Thymus (tissue), 11 donors: ENCODE data around the gene EPHA8. TPM values are rescaled to one million over a fixed set of nuclear protein-coding genes. Genes with fewer than 3 reads are reported as not detected.

ENCODE experiments used
- DNase-seq, 9 donors: peaks; one replicate each; pipeline ENCODE4 v3.0.0-alpha.2; 2013; ENCODE audit warnings: low spot score in 9 of 9, low read depth in 6 of 9, missing footprints in 1 of 9
- H3K27ac ChIP-seq, 2 donors: one replicate each; pipeline ENCODE4 v1.5.1; 2013; ENCODE audit warnings: control low read depth in 1 of 2, low read depth in 1 of 2, low read length in 1 of 2, mild to moderate bottlenecking in 1 of 2, moderate library complexity in 1 of 2
- H3K27me3 ChIP-seq, 2 donors: one replicate each; pipeline ENCODE4 v1.5.1; 2013; ENCODE audit warnings: low read length in 1 of 2; ENCODE audit not compliant: control insufficient read depth in 2 of 2, insufficient read depth in 1 of 2
- H3K36me3 ChIP-seq, 2 donors: one replicate each; pipeline ENCODE4 v1.5.1; 2013; ENCODE audit warnings: low read length in 1 of 2, mild to moderate bottlenecking in 1 of 2, moderate library complexity in 1 of 2; ENCODE audit not compliant: control insufficient read depth in 2 of 2, insufficient read depth in 2 of 2
- H3K4me1 ChIP-seq, 2 donors: one replicate each; pipeline ENCODE4 v1.5.1; 2013; ENCODE audit warnings: low read length in 2 of 2; ENCODE audit not compliant: control insufficient read depth in 2 of 2, insufficient read depth in 2 of 2
- H3K4me3 ChIP-seq, 2 donors: one replicate each; pipeline ENCODE4 v1.5.1; 2013; ENCODE audit warnings: low read length in 2 of 2, control low read depth in 1 of 2, mild to moderate bottlenecking in 1 of 2
- H3K9me3 ChIP-seq, 2 donors: one replicate each; pipeline ENCODE4 v1.5.1; 2013; ENCODE audit warnings: low read length in 1 of 2, mild to moderate bottlenecking in 1 of 2; ENCODE audit not compliant: control insufficient read depth in 2 of 2, insufficient read depth in 1 of 2
- WGBS: extraction: QIAGEN DNeasy Blood & Tissue Kit; methylation state at CpG from one replicate; pipeline ENCODE4 v1.1.7; 2013; 5-methylcytosine and 5-hydroxymethylcytosine counted together
- polyA plus RNA-seq: library from polyadenylated mRNA; stranded (reverse); fragments of 200-250 nt; gene quantifications from one replicate; pipeline ENCODE4 v1.2.3, GENCODE V29; 2013
- total RNA-seq: library from RNA; stranded (reverse); fragments of 120-200 nt; gene quantifications from one replicate; pipeline ENCODE4 v1.2.4, GENCODE V29; 2013
- donor health status: healthy.

EPHA8 gene
- total and polyA plus RNA-seq, 2 donors: 0.05 TPM; not detected in 1

- no peaks in the 10 kb centered on the region for H3K9me3 ChIP-seq
- WGBS: 63% methylated on average over 12 of the region's 12 CpGs
- no peak overlapping the region for H3K27ac ChIP-seq
- no peak overlapping the region for H3K4me3 ChIP-seq
- DNase-seq: no peak
- peaks cover 0 to 9% of the 10 kb centered on the region in 2 donors for H3K27me3 ChIP-seq
- no peaks in the 10 kb centered on the region for H3K4me1 ChIP-seq
- no peaks in the 10 kb centered on the region for H3K36me3 ChIP-seq
Observed at GRCh38 chr1:22612671-22613571, 49.6 kb downstream of the EPHA8 start.

- H3K9me3 ChIP-seq: no peaks in the 10 kb centered on the region
- no peak overlapping the region for H3K4me3 ChIP-seq
- DNase-seq: no peak
- H3K27me3 ChIP-seq: peaks cover 0 to 15% of the 10 kb centered on the region in 2 donors
- no peaks in the 10 kb centered on the region for H3K4me1 ChIP-seq
- WGBS: 81% methylated on average over 5 of the region's 5 CpGs
- no peak overlapping the region for H3K27ac ChIP-seq
- no peaks in the 10 kb centered on the region for H3K36me3 ChIP-seq
Observed at GRCh38 chr1:22613572-22613918, 50.3 kb downstream of the EPHA8 start.

DNA sequence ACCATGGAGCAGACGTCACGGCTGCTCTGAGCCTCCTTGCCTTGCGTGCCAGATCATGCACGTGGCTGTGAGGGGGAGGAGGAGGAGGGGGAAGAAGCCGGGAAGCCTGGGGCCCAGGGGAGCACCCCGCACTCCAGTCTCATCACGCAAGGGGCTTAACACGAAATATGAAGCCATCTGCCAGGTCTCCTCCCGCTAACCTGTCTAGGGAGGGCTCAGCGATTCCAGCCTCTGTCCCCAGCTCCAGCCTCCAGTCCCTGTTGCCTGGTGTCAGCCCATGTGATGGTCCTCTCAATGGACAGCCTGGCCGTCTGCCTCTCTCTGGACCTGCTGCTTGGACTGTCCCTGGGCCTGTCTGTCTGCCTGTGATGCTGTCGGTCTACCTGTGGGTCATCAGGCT, 50.7 kb downstream of the EPHA8 start:
- H3K27me3 ChIP-seq: peaks cover 0 to 15% of the 10 kb centered on the region in 2 donors
- H3K4me1 ChIP-seq: no peaks in the 10 kb centered on the region
- no peaks in the 10 kb centered on the region for H3K36me3 ChIP-seq
- no peak overlapping the region for H3K27ac ChIP-seq
- DNase-seq: no peak
- no peaks in the 10 kb centered on the region for H3K9me3 ChIP-seq
- 66% methylated on average over 12 of the region's 12 CpGs for WGBS
- H3K4me3 ChIP-seq: no peak overlapping the region

DNA sequence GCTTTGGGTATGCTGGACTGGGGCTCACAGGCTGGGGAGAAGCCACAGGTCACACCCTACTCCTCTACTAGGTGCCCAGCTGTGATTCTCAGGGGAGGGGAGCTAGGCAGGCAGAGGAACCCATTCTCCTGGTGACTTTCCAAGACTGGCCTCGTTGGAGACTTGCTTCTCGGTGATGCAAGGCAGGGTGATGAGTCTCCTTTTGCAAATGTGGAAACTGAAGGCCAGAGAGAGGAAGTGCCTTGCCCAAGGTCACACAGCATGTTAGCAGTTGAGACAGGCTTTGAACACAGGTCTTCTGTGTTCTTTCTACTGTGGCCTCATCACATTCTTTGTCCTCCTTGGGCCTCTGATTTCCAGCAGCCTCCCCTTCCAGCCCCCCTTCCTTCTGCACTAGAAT, 52.6 kb downstream of the EPHA8 start:
- H3K27me3 ChIP-seq: peaks cover 0 to 12% of the 10 kb centered on the region in 2 donors
- 75% methylated on average over 2 of the region's 2 CpGs for WGBS
- no peak overlapping the region for H3K4me3 ChIP-seq

GRCh38 chr1:22616571-22616970, 53.3 kb downstream of the EPHA8 start:
- no peak for DNase-seq
- H3K9me3 ChIP-seq: no peaks in the 10 kb centered on the region

More for the DNA sequence above, 52.6 kb downstream of the EPHA8 start:
- no peaks in the 10 kb centered on the region for H3K36me3 ChIP-seq
- H3K9me3 ChIP-seq: no peaks in the 10 kb centered on the region
- H3K27ac ChIP-seq: no peak overlapping the region
- no peak for DNase-seq
- no peaks in the 10 kb centered on the region for H3K4me1 ChIP-seq

GRCh38 chr1:22618056-22618455, 54.8 kb downstream of the EPHA8 start:
- Histone ChIP-seq H3K36me3 (no peaks in the 10 kb centered on the region), H3K9me3 (no peaks in the 10 kb centered on the region), H3K4me1 (no peaks in the 10 kb centered on the region), H3K4me3 (no peak overlapping the region), H3K27ac (no peak overlapping the region), H3K27me3 (peaks cover 0 to 12% of the 10 kb centered on the region in 2 donors)
- no peak for DNase-seq
- WGBS: 47% methylated on average over 16 of the region's 16 CpGs

More at GRCh38 chr1:22616571-22616970, 53.3 kb downstream of the EPHA8 start:
- 62% methylated on average over 11 of the region's 11 CpGs for WGBS
- Histone ChIP-seq H3K27ac (no peak overlapping the region), H3K27me3 (peaks cover 0 to 12% of the 10 kb centered on the region in 2 donors), H3K4me1 (no peaks in the 10 kb centered on the region), H3K4me3 (no peak overlapping the region), H3K36me3 (no peaks in the 10 kb centered on the region)

GRCh38 chr1:22619252-22619651, 56.0 kb downstream of the EPHA8 start:
- H3K9me3 ChIP-seq: no peaks in the 10 kb centered on the region
- WGBS: 77% methylated on average over 7 of the region's 7 CpGs
- H3K36me3 ChIP-seq: no peaks in the 10 kb centered on the region
- H3K27ac ChIP-seq: no peak overlapping the region
- H3K4me3 ChIP-seq: no peak overlapping the region
- H3K4me1 ChIP-seq: no peaks in the 10 kb centered on the region
- peaks cover 0 to 12% of the 10 kb centered on the region in 2 donors for H3K27me3 ChIP-seq
- DNase-seq: no peak

GRCh38 chr1:22619798-22620197, 56.5 kb downstream of the EPHA8 start:
- DNase-seq: no peak
- 56% methylated on average over 12 of the region's 12 CpGs for WGBS

DNA sequence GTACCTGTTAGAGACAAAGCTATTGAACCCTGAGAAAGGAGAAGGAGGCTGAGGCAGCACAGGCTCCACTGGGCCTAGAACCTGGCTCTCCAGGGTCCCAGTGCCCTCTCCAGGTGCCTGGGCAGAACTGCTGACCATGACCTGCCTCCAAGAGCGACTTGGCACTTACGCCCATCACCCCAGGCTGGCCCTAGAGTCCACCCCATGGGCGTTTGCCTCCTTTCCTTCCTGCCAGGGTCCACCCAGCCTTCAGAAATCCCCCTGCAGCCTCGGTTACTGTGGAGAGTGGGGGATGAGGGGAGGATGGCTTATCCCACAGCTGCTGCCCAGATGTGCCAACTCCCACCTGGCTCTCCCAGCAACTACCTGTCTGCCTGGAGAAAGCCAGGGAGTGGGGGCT, 58.5 kb downstream of the EPHA8 start:
- WGBS: 64% methylated on average over 4 of the region's 4 CpGs
- Histone ChIP-seq H3K27me3 (peaks cover 0 to 17% of the 10 kb centered on the region in 2 donors), H3K27ac (no peak overlapping the region), H3K36me3 (no peaks in the 10 kb centered on the region), H3K4me1 (no peaks in the 10 kb centered on the region), H3K4me3 (no peak overlapping the region), H3K9me3 (no peaks in the 10 kb centered on the region)
- DNase-seq: no peak

More at GRCh38 chr1:22619798-22620197, 56.5 kb downstream of the EPHA8 start:
- H3K4me1 ChIP-seq: no peaks in the 10 kb centered on the region
- H3K27ac ChIP-seq: no peak overlapping the region
- H3K27me3 ChIP-seq: peaks cover 0 to 12% of the 10 kb centered on the region in 2 donors
- H3K36me3 ChIP-seq: no peaks in the 10 kb centered on the region
- no peak overlapping the region for H3K4me3 ChIP-seq
- no peaks in the 10 kb centered on the region for H3K9me3 ChIP-seq
